GM13976 (cell line): ENCODE data around the gene BRD3OS.
A peak's percentile ranks its signal among the peaks of the same experiment; 100 is the strongest.

Source experiments
- DNase-seq: peaks from one replicate; pipeline ENCODE4 v3.0.0; 2012; ENCODE audit warnings: low spot score
- CTCF ChIP-seq: IDR thresholded peaks from 2 replicates; pipeline ENCODE4 v1.5.1; 2012; ENCODE audit warnings: borderline replicate concordance, mild to moderate bottlenecking; ENCODE audit not compliant: insufficient read depth; ENCODE audit errors: extremely low read depth, missing control alignments, control extremely low read depth
- in situ Hi-C: fragments of 300-500 bp; cut with MboI; formaldehyde crosslinking; loops from one replicate; pipeline ENCODE4 v1.12.0; 2022; ENCODE audit warnings: low sequenced_read_pairs, mixed read lengths, inconsistent platforms; ENCODE audit not compliant: unreplicated experiment

Gene BRD3OS

GRCh38 chr9:133998915-133999595, 26.2 kb upstream of the BRD3OS start:
- TF ChIP-seq CTCF, result no peak
- in situ Hi-C loops, result loop anchor here (10.0 kb wide), 1 partner anchor 214 kb away; no protein-coding TSS in a partner anchor
- peak; percentile 3 for DNase-seq

DNA sequence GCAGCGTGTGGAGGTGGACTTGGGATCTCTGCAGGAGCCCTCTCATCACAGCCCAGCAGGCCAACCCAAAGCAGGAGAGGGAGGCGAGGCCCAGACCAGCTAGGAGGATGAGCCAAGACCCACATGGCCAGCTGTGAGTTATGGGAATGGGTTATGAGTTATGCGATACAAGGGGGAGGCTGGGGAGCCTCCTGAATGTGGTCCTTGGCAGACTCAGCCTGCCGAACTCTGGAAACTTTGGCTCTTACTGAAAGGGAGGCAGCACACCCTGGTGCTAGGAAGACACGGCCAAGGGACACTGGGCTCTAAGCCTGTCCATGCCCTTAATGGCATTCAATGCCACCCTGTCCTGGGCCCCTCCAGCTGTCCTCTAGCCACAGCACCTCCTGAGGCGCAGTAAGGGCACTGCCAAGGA, 25.4 kb upstream of the BRD3OS start:
- in situ Hi-C loops, result loop anchor here (10.0 to 25.0 kb wide), 2 partner anchors 215 to 438 kb away; no protein-coding TSS in a partner anchor
- no peak for TF ChIP-seq CTCF
- peak; percentile 12 for DNase-seq

DNA sequence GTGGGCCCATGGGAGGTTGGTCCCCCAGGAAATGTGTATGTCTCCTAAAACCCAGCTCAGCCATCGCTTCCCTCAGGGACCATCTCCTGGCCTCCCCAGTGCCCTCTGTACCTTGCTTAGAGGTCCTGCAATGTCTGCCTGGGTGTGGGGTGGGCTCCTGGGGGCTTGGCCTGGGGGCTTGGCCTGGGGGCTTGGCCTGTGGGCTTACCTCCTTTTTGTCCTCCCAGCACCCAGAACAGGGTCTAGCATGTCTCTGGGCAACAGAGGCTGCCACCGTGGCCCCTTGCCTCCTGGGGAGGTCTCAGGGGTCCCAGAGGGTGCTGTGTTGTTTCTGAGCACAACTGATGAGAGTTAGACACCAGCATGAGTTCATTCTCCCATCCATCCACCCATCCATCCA, 22.5 kb upstream of the BRD3OS start:
- TF ChIP-seq CTCF, result no peak
- DNase-seq, result no peak
- in situ Hi-C loops, result loop anchor here (25.0 kb wide), 1 partner anchor 440 kb away; no protein-coding TSS in a partner anchor

- in situ Hi-C loops, result loop anchor here (25.0 kb wide), 1 partner anchor 441 kb away; no protein-coding TSS in a partner anchor
- no peak for TF ChIP-seq CTCF
- no peak for DNase-seq
Observed at GRCh38 chr9:134003237-134003636, 22.0 kb upstream of the BRD3OS start.

- in situ Hi-C loops, result loop anchor here (25.0 kb wide), 1 partner anchor 442 kb away; no protein-coding TSS in a partner anchor
- DNase-seq, result peak; percentile 36
- TF ChIP-seq CTCF, result no peak
Observed at GRCh38 chr9:134004131-134004873, 21.0 kb upstream of the BRD3OS start.

DNA sequence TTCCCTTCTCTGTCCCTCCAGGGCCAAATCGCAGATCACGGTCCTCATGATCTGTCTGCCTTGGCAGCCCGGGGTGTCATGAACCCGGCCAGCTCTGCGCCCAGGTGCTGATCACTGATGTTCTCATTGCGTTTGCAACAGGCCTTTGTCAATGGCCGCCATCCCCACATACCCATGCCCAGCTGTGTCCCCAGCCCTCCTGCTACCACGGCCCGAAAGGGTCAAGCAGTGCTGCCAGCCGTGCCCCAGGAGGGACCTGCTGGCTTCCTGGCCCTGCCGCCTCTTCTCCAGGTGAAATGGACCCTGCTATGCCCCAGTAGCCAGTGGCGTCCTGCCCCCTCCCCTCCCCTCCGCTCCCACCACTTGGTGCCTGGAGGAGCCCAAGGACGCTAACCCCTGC, 20.4 kb upstream of the BRD3OS start:
- peak; percentile 18 for DNase-seq
- TF ChIP-seq CTCF, result no peak
- in situ Hi-C loops, result loop anchor here (25.0 kb wide), 1 partner anchor 443 kb away; no protein-coding TSS in a partner anchor
